Kidney (tissue), 14 donors: Measurements from ENCODE around the gene RNF215. TPM values are rescaled to one million over a fixed set of nuclear protein-coding genes. Genes with fewer than 3 reads are reported as not detected.
"Not testable (repeated sequence)": the region's sequence is repeated elsewhere in the genome, so short reads cannot be mapped to it uniquely, and the experiment has no call there.

Source experiments
- DNase-seq, 5 donors: peaks; one replicate each; pipeline ENCODE4 v3.0.0-alpha.2; 2013 to 2020
- FAIRE-seq: peaks from 2 replicates; lab custom pipeline; 2012; peaks lifted over from hg19 to GRCh38; lab: Jason Lieb, UNC
- H3K27ac ChIP-seq, 2 donors: one replicate each; pipeline ENCODE4 v1.7.0; 2013; ENCODE audit warnings: low read depth in 2 of 2, low read length in 2 of 2, inconsistent platforms in 1 of 2
- H3K27me3 ChIP-seq: one replicate; pipeline ENCODE4 v1.7.1; 2013; ENCODE audit warnings: low read length, inconsistent platforms; ENCODE audit not compliant: control insufficient read depth, insufficient read depth
- H3K36me3 ChIP-seq, 3 donors: one replicate each; pipeline versions ENCODE4 v1.7.0 to v1.7.1; 2013; ENCODE audit warnings: low read length in 3 of 3, control low read depth in 1 of 3, inconsistent platforms in 1 of 3; ENCODE audit not compliant: insufficient read depth in 3 of 3, control insufficient read depth in 2 of 3
- H3K4me1 ChIP-seq, 3 donors: one replicate each; pipeline versions ENCODE4 v1.7.0 to v1.7.1; 2013; ENCODE audit warnings: low read length in 3 of 3, inconsistent platforms in 1 of 3, low read depth in 1 of 3; ENCODE audit not compliant: control insufficient read depth in 2 of 3, insufficient read depth in 2 of 3
- H3K4me3 ChIP-seq, 3 donors: one replicate each; pipeline versions ENCODE4 v1.7.0 to v1.8.1; 2013; ENCODE audit warnings: low read length in 3 of 3, control low read depth in 1 of 3, inconsistent platforms in 1 of 3
- H3K9ac ChIP-seq, 3 donors: one replicate each; pipeline versions ENCODE4 v1.7.0 to v1.7.1; 2013; ENCODE audit warnings: low read length in 3 of 3, control low read depth in 1 of 3, inconsistent platforms in 1 of 3
- H3K9me3 ChIP-seq, 3 donors: one replicate each; pipeline versions ENCODE4 v1.7.0 to v1.7.1; 2013; ENCODE audit warnings: low read length in 3 of 3, control low read depth in 1 of 3, inconsistent platforms in 1 of 3; ENCODE audit not compliant: control insufficient read depth in 2 of 3, insufficient read depth in 1 of 3
- CTCF ChIP-seq: IDR thresholded peaks from 3 replicates; pipeline ENCODE4 v1.5.1; 2012; ENCODE audit warnings: mild to moderate bottlenecking, moderate library complexity, borderline replicate concordance; ENCODE audit not compliant: insufficient read depth; ENCODE audit errors: extremely low read depth
- intact Hi-C: fragments of 100-400 bp; cut with DNase I; formaldehyde crosslinking; loops from one replicate; pipeline ENCODE4 v1.11.1; 2022
- polyA plus RNA-seq: library from polyadenylated mRNA; stranded (reverse); fragments of 350-450 nt; fragmentation: Illumina TruSeq; extraction: RNeasy Lipid Tissue Mini Kit (QIAGEN cat#74804); gene quantifications from one replicate; pipeline ENCODE4 v1.2.3, GENCODE V29; 2014; ENCODE audit warnings: low read depth, low replicate concordance; ENCODE audit not compliant: insufficient read depth
- total RNA-seq: library from RNA; stranded (reverse); fragmentation: NEBNext Ultra II Directional; extraction: Animal tissue kit (Norgen Biotek cat#: 25700); gene quantifications from one replicate; pipeline ENCODE4 v1.2.1, GENCODE V29; 2021
- donor health status: control.
- donor health status: control.
- donor health status: control.
- donor health status: control.
- donor health status: control.
- donor health status: DM: yes; HTN: yes; CAD: no.
- donor health status: Normal renal cell carcinoma (clear cell type).

RNF215 gene
- total and polyA plus RNA-seq, 2 donors from 2014 or later = 15.9 to 19.7 TPM

- no peak for TF ChIP-seq CTCF
- Histone ChIP-seq H3K4me1 (peaks cover 0 to 11% (median 5%) of the 10 kb centered on the region in 3 donors), H3K9me3 (no peaks in the 10 kb centered on the region), H3K9ac (no peak overlapping the region), H3K27me3 (no peaks in the 10 kb centered on the region), H3K36me3 (peaks cover 0 to 7% (median 3%) of the 10 kb centered on the region in 3 donors), H3K4me3 (no peak overlapping the region), H3K27ac (no peak overlapping the region)
- intact Hi-C loops = no loop called here
- no peak for FAIRE-seq
- DNase-seq = no peak
Measured at GRCh38 chr22:30402028-30402765, 15.0 kb upstream of the RNF215 start.

GRCh38 chr22:30401024-30401423 is 13.8 kb upstream of the RNF215 start:
- H3K27ac ChIP-seq, H3K36me3 ChIP-seq, FAIRE-seq, DNase-seq, H3K4me3 ChIP-seq, H3K27me3 ChIP-seq, H3K9me3 ChIP-seq, intact Hi-C loops, H3K9ac ChIP-seq: not testable (repeated sequence)
- H3K4me1 ChIP-seq = peaks cover 0 to 14% (median 9%) of the 10 kb centered on the region in 3 donors

GRCh38 chr22:30400159-30400558 is 12.9 kb upstream of the RNF215 start:
- H3K27me3 ChIP-seq = no peaks in the 10 kb centered on the region
- TF ChIP-seq CTCF = no peak
- H3K9ac ChIP-seq = no peak overlapping the region
- H3K4me1 ChIP-seq = peaks cover 0 to 14% (median 9%) of the 10 kb centered on the region in 3 donors
- H3K4me3 ChIP-seq = no peak overlapping the region
- FAIRE-seq (no peak), DNase-seq (no peak)
- no peaks in the 10 kb centered on the region for H3K9me3 ChIP-seq
- H3K36me3 ChIP-seq = no peaks in the 10 kb centered on the region
- intact Hi-C loops = no loop called here
- H3K27ac ChIP-seq = no peak overlapping the region

GRCh38 chr22:30399718-30400117 is 12.5 kb upstream of the RNF215 start:
- intact Hi-C loops = no loop called here
- no peak for TF ChIP-seq CTCF
- DNase-seq (no peak), FAIRE-seq (no peak)
- no peaks in the 10 kb centered on the region for H3K9me3 ChIP-seq
- H3K36me3 ChIP-seq = no peaks in the 10 kb centered on the region
- H3K27ac ChIP-seq = no peak overlapping the region
- peaks cover 0 to 14% (median 9%) of the 10 kb centered on the region in 3 donors for H3K4me1 ChIP-seq
- H3K4me3 ChIP-seq = no peak overlapping the region
- H3K27me3 ChIP-seq = no peaks in the 10 kb centered on the region
- no peak overlapping the region for H3K9ac ChIP-seq
